K562 (cell line): ENCODE results near the gene RAI14. TPM values are rescaled to one million over a fixed set of nuclear protein-coding genes. Genes with fewer than 3 reads are reported as not detected.
A peak's percentile ranks its signal among the peaks of the same experiment; 100 is the strongest.

Experiments
- CREB3 ChIP-seq: fragments of 450-650 bp; conservative IDR thresholded peaks from 2 replicates; pipeline ENCODE4 v1.6.1; 2016; ENCODE audit warnings: missing genetic modification characterization, low read depth, mild to moderate bottlenecking, missing compliant biosample characterization, moderate library complexity
- HLTF ChIP-seq: fragments of 450-650 bp; IDR thresholded peaks from 2 replicates; pipeline ENCODE4 v1.6.1; 2016
- KLF16 ChIP-seq: IDR thresholded peaks from 2 replicates; pipeline ENCODE4 v1.6.1; 2016; ENCODE audit warnings: antibody characterized with exemption
- LCOR ChIP-seq: sonication (generic); formaldehyde crosslinking; IDR thresholded peaks from 2 replicates; pipeline ENCODE4 v1.8.0; 2022; ENCODE audit warnings: mild to moderate bottlenecking, missing genetic modification reagents
- NCOA2 ChIP-seq, 2 experiments: fragments of 450-650 bp; IDR thresholded peaks; 2 replicates each; pipeline ENCODE4 v1.6.1; 2018; ENCODE audit warnings: mild to moderate bottlenecking in 2 of 2, moderate library complexity in 1 of 2; ENCODE audit not compliant: partially characterized antibody in 2 of 2
- NR4A1 ChIP-seq, 2 experiments: fragments of 250-450 bp in 1 of 2; fragments of 450-650 bp in 1 of 2; sonication (Bioruptor Pico) in 1 of 2; IDR thresholded peaks; 2 replicates each; pipeline versions ENCODE4 v1.4.0 to v1.6.1; 2016 to 2020; ENCODE audit warnings: mild to moderate bottlenecking in 2 of 2, missing compliant biosample characterization in 1 of 2, missing genetic modification characterization in 1 of 2, moderate library complexity in 1 of 2
- PTTG1 ChIP-seq: fragments of 450-650 bp; IDR thresholded peaks from 2 replicates; pipeline ENCODE4 v1.6.1; 2016; ENCODE audit warnings: low read depth, mild to moderate bottlenecking, missing genetic modification characterization, missing compliant biosample characterization
- SMC3 ChIP-seq: conservative IDR thresholded peaks from 2 replicates; pipeline ENCODE4 v1.6.1; 2011; ENCODE audit warnings: low read depth, low read length, improper control_type of control experiment; ENCODE audit not compliant: insufficient read depth
- TARDBP ChIP-seq: fragments of 450-650 bp; IDR thresholded peaks from 2 replicates; pipeline ENCODE4 v1.6.1; 2016
- TEAD1 ChIP-seq, 2 experiments: fragments of 450-650 bp in 1 of 2; sonication (generic) in 1 of 2; formaldehyde crosslinking; IDR thresholded peaks; 2 replicates each; pipeline versions ENCODE4 v1.4.0 to v1.8.0; 2020 to 2022; ENCODE audit warnings: mild to moderate bottlenecking in 2 of 2, missing genetic modification reagents in 1 of 2
- ZFPM2 ChIP-seq: fragments of 250-450 bp; sonication (Bioruptor Pico); IDR thresholded peaks from 2 replicates; pipeline ENCODE4 v1.5.1; 2022; ENCODE audit warnings: mild to moderate bottlenecking
- ZNF23 ChIP-seq: fragments of 250-450 bp; sonication (Bioruptor Pico); IDR thresholded peaks from 2 replicates; pipeline ENCODE4 v1.4.0; 2020; ENCODE audit warnings: mild to moderate bottlenecking
- polyA plus RNA-seq, 8 experiments: library from polyadenylated mRNA; depleted of rRNA in 4 of 8; stranded (reverse) in 5 of 8; unstranded in 3 of 8; fragments of >200 nt; fragmentation: Nextera tagmentation in 2 of 8; fragmentation: Illumina TruSeq in 1 of 8; extraction: Ambion mirVana in 2 of 8; extraction: Trizol in 1 of 8; gene quantifications; 2 replicates each; pipeline versions ENCODE4 v1.2.1 to v1.2.3, GENCODE V29; 2011 to 2014; ENCODE audit warnings: inconsistent platforms in 1 of 8, missing spikeins in 1 of 8
- total RNA-seq, 7 experiments: library from RNA; depleted of rRNA in 6 of 7; stranded (reverse); fragments of >200 nt in 6 of 7; fragmentation: Illumina TruSeq in 2 of 7; extraction: Trizol in 2 of 7; gene quantifications; 2 replicates each; pipeline versions ENCODE4 v1.2.1 to v1.2.3, GENCODE V29; 2011 to 2021; ENCODE audit warnings: low replicate concordance in 1 of 7
- TF ChIP-seq, protein P1 (sequence below): fragments of 250-450 bp; sonication (Bioruptor Pico); IDR thresholded peaks from 2 replicates; pipeline ENCODE4 v1.8.0; 2022; ENCODE audit warnings: moderate library complexity, mild to moderate bottlenecking, inconsistent platforms
- TF ChIP-seq, protein P2 (sequence below): fragments of 450-650 bp; IDR thresholded peaks from 2 replicates; pipeline ENCODE4 v1.6.1; 2017; ENCODE audit warnings: antibody characterized with exemption, mild to moderate bottlenecking
- TF ChIP-seq, protein P3 (sequence below): sonication (generic); formaldehyde crosslinking; IDR thresholded peaks from 2 replicates; pipeline ENCODE4 v1.8.0; 2022; ENCODE audit warnings: mild to moderate bottlenecking, missing genetic modification reagents

Gene RAI14
- total and polyA plus RNA-seq, 9 of the 15 experiments (the other 6 are each of a cell fraction or from before 2014, with no cell fraction given) = 11.3 to 82.5 (median 34.8) TPM

DNA sequence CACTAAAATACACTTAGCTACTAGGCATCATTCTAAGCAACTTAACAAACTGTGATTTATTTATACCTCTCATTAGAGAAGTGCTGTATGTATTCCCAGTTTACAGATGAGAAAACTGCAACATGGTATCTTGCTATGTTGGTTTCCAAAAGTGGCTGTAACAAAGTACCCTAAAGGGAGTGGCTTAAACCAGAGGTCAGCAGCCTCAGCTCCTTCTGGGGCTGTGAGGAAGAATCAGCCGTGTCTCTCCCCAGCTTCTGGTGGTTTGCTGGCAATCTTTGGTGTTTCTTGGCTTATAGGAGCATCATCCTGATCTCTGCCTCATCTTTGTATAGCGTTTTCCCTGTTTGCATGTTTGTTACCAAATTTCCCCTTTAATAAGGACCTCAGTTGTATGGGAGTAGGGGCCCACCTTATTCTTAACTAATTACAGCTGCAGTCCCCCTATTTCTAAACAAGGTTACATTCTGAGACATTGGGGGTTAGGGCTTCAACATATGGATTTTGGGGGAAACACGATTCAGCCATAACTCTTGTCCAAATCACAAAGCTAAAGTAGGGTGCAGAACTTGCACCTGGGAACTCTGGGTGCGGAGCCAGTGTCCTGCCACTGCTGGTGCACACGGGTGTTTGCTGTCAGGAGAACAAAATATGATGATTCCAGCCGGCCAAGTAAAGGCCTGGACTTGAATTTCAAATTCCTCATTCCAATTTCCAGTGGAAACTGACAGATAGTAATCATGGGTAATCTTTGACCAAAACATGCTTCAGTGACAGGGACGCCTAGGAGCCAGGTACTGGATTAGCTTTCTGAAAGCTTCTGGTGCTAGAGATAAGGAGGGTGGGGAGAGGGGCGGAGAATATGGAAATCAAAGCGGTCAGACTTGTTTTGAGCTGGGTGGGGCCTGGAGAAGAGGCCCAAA, 43.3 kb downstream of the RAI14 start (continued):
- TF ChIP-seq, protein P1, sequence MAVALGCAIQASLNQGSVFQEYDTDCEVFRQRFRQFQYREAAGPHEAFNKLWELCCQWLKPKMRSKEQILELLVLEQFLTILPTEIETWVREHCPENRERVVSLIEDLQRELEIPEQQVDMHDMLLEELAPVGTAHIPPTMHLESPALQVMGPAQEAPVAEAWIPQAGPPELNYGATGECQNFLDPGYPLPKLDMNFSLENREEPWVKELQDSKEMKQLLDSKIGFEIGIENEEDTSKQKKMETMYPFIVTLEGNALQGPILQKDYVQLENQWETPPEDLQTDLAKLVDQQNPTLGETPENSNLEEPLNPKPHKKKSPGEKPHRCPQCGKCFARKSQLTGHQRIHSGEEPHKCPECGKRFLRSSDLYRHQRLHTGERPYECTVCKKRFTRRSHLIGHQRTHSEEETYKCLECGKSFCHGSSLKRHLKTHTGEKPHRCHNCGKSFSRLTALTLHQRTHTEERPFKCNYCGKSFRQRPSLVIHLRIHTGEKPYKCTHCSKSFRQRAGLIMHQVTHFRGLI (CRISPR knock-in tag) = peak; percentile 31; the same call in 1 of the 2 replicates
- peak; percentile 83 for TF ChIP-seq HLTF
- TF ChIP-seq TEAD1 (CRISPR knock-in tag; IDR thresholded peaks at IDR 0.05) = peak; percentile 72 to 92; a peak in 3 of 4 replicates
- TF ChIP-seq, protein P2, sequence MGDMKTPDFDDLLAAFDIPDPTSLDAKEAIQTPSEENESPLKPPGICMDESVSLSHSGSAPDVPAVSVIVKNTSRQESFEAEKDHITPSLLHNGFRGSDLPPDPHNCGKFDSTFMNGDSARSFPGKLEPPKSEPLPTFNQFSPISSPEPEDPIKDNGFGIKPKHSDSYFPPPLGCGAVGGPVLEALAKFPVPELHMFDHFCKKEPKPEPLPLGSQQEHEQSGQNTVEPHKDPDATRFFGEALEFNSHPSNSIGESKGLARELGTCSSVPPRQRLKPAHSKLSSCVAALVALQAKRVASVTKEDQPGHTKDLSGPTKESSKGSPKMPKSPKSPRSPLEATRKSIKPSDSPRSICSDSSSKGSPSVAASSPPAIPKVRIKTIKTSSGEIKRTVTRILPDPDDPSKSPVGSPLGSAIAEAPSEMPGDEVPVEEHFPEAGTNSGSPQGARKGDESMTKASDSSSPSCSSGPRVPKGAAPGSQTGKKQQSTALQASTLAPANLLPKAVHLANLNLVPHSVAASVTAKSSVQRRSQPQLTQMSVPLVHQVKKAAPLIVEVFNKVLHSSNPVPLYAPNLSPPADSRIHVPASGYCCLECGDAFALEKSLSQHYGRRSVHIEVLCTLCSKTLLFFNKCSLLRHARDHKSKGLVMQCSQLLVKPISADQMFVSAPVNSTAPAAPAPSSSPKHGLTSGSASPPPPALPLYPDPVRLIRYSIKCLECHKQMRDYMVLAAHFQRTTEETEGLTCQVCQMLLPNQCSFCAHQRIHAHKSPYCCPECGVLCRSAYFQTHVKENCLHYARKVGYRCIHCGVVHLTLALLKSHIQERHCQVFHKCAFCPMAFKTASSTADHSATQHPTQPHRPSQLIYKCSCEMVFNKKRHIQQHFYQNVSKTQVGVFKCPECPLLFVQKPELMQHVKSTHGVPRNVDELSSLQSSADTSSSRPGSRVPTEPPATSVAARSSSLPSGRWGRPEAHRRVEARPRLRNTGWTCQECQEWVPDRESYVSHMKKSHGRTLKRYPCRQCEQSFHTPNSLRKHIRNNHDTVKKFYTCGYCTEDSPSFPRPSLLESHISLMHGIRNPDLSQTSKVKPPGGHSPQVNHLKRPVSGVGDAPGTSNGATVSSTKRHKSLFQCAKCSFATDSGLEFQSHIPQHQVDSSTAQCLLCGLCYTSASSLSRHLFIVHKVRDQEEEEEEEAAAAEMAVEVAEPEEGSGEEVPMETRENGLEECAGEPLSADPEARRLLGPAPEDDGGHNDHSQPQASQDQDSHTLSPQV = 0 out of 2 replicates have a peak, but pooled peaks have one; percentile 32
- TF ChIP-seq SMC3 = no peak
- TF ChIP-seq, protein P3, sequence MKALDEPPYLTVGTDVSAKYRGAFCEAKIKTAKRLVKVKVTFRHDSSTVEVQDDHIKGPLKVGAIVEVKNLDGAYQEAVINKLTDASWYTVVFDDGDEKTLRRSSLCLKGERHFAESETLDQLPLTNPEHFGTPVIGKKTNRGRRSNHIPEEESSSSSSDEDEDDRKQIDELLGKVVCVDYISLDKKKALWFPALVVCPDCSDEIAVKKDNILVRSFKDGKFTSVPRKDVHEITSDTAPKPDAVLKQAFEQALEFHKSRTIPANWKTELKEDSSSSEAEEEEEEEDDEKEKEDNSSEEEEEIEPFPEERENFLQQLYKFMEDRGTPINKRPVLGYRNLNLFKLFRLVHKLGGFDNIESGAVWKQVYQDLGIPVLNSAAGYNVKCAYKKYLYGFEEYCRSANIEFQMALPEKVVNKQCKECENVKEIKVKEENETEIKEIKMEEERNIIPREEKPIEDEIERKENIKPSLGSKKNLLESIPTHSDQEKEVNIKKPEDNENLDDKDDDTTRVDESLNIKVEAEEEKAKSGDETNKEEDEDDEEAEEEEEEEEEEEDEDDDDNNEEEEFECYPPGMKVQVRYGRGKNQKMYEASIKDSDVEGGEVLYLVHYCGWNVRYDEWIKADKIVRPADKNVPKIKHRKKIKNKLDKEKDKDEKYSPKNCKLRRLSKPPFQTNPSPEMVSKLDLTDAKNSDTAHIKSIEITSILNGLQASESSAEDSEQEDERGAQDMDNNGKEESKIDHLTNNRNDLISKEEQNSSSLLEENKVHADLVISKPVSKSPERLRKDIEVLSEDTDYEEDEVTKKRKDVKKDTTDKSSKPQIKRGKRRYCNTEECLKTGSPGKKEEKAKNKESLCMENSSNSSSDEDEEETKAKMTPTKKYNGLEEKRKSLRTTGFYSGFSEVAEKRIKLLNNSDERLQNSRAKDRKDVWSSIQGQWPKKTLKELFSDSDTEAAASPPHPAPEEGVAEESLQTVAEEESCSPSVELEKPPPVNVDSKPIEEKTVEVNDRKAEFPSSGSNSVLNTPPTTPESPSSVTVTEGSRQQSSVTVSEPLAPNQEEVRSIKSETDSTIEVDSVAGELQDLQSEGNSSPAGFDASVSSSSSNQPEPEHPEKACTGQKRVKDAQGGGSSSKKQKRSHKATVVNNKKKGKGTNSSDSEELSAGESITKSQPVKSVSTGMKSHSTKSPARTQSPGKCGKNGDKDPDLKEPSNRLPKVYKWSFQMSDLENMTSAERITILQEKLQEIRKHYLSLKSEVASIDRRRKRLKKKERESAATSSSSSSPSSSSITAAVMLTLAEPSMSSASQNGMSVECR (CRISPR knock-in tag) = no peak; the same call in 1 of the 2 replicates
- peak; percentile 98 for TF ChIP-seq KLF16
- peak in 1 of 2 experiments; percentile 57 for TF ChIP-seq NCOA2 (IDR thresholded peaks at IDR 0.05; ENCODE audit: partially characterized antibody in 2 of 2)
- TF ChIP-seq NR4A1 (CRISPR knock-in tag; IDR thresholded peaks at IDR 0.05) = no peak
- TF ChIP-seq NR4A1 (tag; IDR thresholded peaks at IDR 0.05) = peak; percentile 80
- peak; percentile 85; the same call in 1 of the 2 replicates for TF ChIP-seq LCOR
- no peak for TF ChIP-seq PTTG1 (tag)
- peak; percentile 97 for TF ChIP-seq TARDBP
- no peak for TF ChIP-seq ZNF23 (CRISPR knock-in tag)
- 0 out of 2 replicates have a peak, but pooled peaks have one; percentile 17 for TF ChIP-seq ZFPM2 (CRISPR knock-in tag)
- TF ChIP-seq CREB3 (tag) = peak; percentile 74
